GM10847 (cell line): ENCODE results near the gene TNKS2.

Experiments used
- POLR2A ChIP-seq: IDR thresholded peaks from 2 replicates; pipeline ENCODE4 v1.6.1; 2011; ENCODE audit not compliant: insufficient read length; ENCODE audit errors: extremely low read depth

The TNKS2 gene

DNA sequence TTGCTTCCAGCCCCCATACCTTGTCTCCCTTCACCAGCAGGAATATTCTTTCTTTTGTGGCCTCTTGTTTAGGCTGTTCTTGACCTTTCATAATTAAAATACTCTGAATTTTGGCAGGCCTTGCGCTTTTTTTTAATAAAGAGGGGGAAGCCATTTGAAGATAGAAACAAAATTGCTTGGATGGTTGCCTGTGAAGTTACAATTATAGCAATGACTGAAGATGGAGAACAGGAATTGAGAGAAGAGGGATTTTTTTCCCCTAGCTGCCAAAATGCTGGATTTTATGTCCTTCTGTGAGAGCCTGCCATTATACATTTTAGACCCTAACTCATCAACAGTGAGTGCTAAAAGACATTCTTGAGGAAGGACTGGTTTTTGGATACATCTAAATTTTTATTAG, 86.3 kb downstream of the TNKS2 start:
- no peak for TF ChIP-seq POLR2A

DNA sequence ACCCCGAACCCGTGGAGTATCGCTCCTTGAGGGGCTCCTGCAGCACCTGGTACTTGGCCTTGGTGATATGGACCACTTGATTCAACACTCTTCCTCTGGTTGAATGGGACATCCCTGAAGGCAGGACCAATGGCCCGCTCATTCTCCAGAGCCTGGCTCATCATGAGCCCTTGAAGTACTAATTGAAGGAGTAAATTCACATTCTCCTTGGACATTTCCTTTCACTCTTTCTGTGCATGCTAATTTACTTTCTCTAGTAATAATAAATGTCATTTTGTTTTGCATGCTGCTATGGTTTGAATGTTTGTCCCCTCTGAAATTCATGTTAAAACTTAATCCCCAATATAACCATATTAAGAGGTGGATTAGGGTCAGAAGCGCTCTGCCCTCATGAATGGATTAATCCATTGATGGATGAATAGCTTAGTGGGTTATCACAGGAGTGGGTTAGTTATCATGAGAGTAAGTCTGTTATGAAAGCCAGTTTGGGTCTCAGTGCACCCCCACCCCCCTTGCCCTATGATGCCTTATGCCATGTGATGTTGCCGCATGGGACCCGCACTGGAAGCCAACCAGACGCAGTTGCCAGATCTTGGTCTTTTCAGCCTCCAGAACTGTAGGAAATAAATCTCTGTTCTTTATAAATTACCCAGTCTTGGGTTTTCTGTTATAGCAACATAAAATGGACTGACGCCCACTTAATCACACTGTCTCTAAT, 87.3 kb downstream of the TNKS2 start:
- TF ChIP-seq POLR2A: no peak

DNA sequence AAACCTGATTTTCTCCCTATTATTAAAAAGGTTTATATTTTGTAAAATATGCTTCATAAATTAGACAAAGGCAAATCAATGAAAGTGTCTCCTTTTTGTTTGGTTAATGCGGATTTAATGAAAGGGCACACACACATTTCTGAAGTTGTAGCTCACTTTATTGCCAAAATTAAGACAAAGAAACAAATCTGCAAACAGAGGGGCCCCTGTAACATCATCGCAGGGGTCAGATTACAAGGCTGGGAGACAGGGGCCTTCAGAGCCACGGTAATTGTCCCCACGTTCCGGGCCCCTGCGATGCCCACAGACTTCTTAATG, 88.7 kb downstream of the TNKS2 start:
- TF ChIP-seq POLR2A: no peak

DNA sequence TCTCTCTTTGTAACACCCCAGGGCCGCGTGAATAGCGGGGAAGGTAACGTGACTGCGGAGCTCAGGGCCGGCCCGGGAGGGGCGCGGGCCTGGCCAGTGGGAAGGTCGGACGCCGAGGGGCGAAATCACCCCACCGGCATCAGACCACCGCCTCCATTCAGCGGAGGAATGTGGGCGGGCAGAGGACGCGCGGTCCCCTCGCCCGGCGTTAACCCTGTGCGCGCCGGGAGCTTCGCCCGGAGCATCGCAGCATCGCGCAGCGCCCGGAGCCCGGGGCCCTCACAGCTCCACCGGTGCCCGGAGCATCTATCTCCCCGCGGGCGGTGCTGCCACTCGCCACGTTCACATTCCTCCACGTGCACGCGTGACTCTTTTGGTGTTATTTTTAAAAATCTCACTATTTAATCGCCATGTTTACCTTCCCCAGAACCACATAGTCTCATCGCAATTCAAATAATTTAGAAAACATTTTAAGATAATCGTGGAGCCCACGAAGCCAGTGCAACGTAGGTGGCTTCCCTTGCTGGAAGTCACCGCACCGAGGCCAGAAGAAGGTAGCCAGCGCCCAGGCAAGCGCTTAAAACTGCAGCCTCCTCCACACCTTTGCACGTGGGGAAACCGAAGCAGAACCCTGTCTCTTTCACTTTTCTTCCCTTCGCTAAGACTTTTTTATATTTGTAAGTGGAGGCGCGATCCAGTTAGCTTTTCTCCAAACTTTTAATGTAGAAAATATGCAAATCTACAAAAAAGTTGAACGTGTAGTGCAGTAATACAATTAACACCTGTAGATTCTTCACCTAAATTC, 89.2 kb downstream of the TNKS2 start:
- TF ChIP-seq POLR2A: no peak

DNA sequence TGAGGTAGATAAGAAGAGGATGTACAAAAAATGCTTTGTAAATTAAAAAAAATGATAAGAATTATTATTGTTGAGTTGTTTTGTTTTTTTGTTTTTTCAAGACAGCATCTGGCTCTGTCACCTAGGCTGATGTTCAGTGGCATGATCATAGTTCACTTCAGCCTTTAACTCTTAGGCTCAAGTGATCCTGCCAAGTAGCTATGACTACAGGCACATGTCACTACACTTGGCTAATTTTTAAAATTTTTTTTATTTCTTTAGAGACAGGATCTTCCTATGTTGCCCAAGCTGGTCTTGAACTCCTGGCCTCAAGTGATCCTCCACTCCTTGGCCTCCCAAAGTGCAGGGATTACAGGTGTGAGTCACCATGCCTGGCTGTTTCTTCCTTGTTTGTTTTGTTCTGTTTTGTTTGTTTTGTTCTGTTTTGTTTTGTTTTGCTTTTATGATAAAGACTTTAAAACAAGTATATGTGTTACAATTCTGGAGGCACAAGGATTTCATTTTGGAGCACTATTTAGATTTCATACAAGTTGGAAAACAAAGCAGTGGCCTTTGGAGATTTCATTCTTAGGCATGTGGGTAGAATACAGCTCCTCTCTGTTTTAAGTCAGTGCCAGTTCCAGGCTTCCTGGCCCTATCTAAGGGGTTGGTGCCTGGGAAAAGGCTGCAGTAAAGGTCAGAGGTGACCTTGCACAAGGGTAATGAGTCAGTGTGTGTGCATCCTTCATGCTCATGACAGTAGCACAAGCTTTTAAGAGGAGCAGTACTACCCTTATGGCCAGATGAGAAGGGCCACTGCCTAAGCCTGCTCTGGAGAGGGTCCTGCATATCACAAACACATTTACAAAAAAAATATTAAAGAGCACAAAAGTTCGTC, 93.1 kb downstream of the TNKS2 start:
- TF ChIP-seq POLR2A: no peak

DNA sequence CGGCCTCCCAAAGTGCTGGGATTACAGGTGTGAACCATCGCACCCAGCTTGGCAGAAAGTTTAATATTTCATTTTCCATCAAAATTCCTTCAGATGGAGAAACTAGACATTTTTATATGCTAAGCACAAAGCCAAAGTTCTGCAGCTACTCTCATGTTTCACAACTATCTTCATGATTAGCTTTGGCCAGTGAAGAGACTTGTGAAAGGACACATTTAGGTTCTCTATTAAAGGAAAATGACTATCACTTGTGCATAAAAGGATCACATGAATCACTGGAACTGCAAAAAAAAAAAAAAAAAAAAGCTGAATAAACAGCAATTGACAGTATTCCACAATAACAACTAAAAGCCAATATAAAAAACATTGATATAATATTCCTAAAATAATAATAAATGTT, 94.8 kb downstream of the TNKS2 start:
- TF ChIP-seq POLR2A: no peak

DNA sequence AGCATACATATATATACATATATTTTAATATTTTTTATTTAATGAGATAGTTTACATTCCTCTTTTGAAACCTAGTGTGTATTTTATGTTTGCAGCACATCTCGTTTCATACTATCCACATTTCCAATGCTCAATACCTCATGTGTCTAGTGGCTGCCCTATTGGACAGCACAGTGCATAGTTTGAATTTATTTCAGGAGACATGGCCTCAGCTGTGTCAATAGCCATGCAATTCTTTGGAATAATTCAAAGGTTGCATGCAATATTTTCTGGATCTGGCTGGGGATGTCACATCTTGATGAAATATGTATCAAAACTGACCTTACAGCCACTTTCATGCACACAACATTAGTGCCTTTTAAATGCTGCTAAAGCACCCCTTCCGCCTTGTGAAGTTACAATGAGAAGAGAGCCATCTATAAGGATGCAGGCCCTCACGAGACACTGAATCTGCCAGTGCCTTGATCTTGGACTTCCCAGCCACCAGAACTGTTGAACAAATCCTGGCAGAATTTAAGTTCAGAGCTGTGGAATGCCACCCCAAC, 98.1 kb downstream of the TNKS2 start:
- no peak for TF ChIP-seq POLR2A

DNA sequence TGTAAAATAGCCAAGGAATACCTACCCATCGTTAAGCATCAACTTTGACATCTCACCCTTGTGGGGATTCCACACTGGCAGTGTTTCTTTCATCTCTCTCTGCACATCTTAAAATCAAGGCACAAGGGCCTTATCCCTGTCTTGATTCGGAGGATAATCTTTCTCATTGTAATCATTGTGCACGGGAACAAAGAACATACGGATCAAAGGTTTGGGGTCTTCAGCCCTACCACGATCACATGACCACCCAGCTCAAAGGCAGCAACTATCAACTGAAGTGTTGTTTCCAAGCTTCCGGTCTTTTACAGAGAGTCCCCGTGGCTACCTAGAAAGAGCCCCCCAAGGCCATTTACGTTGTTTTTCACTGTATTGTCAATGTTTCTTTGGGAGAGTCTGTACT, 99.2 kb downstream of the TNKS2 start:
- TF ChIP-seq POLR2A: no peak

DNA sequence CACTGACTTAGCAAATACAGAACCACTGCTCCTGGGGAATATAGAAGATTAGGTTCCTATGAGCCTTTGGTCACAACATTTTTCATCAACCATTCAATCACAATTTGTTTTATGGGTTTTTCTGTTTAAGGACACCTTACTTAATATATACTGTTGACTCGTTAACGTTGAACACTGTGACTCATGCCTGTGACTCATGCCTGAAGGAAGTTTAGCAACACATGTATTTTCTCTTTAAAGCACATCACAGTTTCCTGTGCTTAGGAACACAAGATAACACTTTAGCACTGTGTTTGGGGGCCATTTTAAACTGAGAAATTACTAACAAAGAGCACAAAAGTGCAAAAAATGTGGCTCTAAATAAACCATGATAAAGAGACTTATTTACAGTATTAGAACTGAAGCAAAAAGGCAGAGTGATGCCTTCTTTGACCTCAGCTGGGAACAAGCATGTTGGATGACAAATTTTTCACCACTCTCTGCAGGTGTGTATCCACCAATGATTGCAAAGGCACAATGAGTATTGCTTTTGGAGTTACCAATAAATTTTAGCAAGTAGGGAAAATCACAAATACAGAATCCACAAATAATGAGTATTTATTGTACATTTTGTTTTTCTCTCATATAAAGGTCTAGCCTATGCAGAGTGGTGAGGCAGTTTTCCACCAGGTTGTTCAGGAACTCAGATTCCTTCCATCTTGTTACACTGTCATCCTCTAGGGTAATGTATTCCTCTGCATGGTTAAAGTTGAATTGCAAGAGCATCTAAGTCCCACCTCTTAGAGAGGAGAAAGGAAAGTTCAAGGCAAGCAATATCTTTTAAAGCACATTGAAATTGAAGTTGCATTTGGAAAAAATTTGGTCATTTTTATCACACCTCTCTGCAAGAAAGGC, 103.8 kb downstream of the TNKS2 start:
- no peak for TF ChIP-seq POLR2A

DNA sequence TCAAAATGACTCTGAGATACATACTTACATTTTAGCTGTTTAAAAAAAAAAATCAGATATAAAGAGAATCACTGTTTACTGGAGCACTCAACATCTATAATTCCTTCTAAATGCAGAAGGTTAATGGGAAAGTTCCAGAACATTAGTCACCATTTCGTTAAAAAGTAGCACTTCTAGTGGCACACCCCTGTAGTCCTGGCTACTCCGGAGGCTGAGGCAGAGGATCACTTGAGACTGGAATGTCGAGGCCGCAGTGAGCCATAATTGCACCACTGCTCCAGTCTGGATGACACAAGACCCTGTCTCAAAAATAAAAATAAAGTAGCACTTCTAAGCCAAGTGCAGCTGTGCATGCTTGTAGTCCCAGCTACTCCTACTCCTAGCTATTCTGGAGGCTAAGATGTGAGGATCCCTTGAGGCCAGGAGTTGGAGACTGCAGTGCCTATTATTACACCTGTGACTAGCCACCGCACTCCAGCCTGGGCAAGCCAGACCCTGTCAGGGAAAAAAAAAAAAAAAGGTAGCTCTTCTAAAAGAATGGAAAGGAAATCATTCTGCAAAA, 108.9 kb downstream of the TNKS2 start:
- TF ChIP-seq POLR2A: no peak

DNA sequence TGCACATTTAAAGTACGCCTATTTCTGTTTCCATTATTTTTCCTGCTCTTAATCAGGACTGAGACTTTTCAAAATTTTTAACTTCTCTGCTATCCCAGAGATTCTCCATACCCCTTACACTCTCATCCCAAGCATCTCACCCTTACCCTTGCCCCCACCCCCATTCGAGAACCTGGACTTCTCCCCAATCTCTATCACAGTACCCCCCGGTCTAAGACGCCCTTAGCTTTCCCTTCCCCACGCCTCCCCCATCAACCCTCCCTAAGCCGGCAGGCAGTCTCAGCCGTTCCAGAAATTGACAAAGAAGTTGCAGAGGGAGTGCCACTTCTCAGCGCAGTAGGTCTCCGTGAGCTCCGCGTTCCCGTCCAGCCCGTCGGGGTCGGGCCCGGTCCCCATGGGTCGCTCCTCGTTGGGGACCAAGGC, 109.7 kb downstream of the TNKS2 start:
- no peak for TF ChIP-seq POLR2A

DNA sequence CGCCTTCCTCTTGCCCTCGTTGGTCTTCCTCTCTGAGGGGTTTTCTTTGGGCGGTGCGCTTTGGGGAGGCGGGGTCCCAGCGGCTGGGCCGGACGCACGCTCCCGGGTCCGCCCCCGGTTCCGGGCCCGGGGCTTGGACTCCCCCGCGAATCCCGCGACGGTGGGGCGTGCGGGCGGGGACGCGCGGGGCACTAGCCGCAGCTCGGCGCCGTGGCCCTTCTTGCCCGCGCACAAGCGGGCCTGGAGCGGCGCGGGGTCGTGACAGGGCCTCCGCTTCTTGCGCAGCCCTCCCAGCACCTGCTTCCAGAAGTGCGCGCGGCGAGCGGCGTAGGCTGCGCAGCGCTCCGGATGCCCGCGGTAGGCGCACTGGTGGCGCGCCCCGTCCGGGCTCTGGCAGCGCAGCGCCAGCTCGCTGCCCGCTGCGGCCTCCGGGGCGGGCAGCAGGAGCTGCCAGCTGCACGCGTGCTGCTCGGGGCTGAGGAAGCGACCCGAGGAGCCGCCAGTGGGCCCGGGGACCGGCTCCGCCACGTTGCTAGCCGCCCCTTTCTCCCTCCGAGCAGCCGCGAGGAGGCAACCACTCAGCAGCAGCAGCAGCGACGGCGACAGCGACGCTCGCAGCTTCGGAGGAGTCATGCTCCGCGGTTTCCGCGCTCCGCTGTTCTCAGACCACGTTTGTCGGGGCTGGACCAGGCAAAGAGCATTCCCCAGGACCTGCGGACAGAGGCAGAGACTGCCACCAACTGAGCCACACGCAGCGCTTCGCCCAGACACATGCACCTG, 110.3 kb downstream of the TNKS2 start:
- no peak for TF ChIP-seq POLR2A

DNA sequence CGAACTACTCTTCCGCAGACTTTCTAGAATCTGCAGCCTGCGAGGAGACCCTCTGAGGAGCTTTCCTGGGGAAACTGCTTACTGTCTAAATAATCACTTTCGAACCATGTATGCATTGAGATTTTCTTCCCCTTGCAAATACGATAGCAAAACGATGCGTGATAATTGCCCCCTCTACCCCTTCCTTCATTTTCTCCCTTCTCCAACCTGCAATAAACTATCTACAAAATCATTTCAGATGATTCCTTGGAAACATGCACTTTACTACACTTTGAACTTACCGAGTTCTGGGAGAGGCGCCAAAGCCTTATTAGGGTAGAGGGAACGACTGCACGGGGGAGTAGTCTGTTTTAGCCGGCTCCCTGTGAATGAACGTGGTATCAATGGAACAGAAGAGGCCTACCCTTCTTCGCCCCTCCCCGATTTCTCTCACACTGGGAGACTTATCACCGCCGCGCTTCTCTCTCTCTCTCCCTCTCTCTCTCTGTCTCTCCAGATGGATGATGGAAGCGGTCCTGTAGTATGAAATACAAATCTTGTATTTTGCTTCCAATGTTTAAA, 111.0 kb downstream of the TNKS2 start, which contains the start of gene FGFBP3:
FGFBP3 (minus strand) TSS at position 370 of the 561 bp plus-strand sequence. CDS start 517 bp downstream, outside the sequence.
- TF ChIP-seq POLR2A: no peak
